A673 (cell line): ENCODE measurements around the gene ULK4. TPM values are rescaled to one million over a fixed set of nuclear protein-coding genes. Genes with fewer than 3 reads are reported as not detected.

ENCODE experiments used
- BruUV-seq: library from RNA; stranded (reverse); fragments of 400-500 nt; replicated peaks from 2 replicates; lab custom pipeline; 2021; lab: Mats Ljungman, UMichigan
- CTCF ChIA-PET: fragments of 300-600 bp; sonication (Branson Sonifier 250); formaldehyde crosslinking; loops from one replicate; lab custom pipeline; 2022; ENCODE audit warnings: antibody characterized with exemption; lab: Charles Lee
- POLR2A ChIA-PET: fragments of 300-600 bp; sonication (Branson Sonifier 250); formaldehyde crosslinking; loops from one replicate; lab custom pipeline; 2022; ENCODE audit warnings: antibody characterized with exemption; ENCODE audit not compliant: low non-redundant PET; lab: Charles Lee
- DNase-seq: peaks from one replicate; pipeline ENCODE4 v3.0.0-alpha.2; 2015; ENCODE audit warnings: low spot score
- H3K27ac ChIP-seq: fragments of 200-600 bp; sonication (generic); 2 replicates; pipeline ENCODE4 v1.5.1; 2016; ENCODE audit warnings: mixed run types, low read depth, mild to moderate bottlenecking, mixed read lengths, antibody characterized with exemption, low read length; ENCODE audit not compliant: poor library complexity, severe bottlenecking
- H3K27me3 ChIP-seq: fragments of 200-600 bp; sonication (generic); replicated peaks from 2 replicates; pipeline ENCODE4 v1.6.1; 2017; ENCODE audit warnings: mixed run types, low read depth, mild to moderate bottlenecking, mixed read lengths, antibody characterized with exemption, low read length; ENCODE audit not compliant: insufficient read depth, poor library complexity
- H3K36me3 ChIP-seq: fragments of 200-600 bp; sonication (generic); 2 replicates; pipeline ENCODE4 v1.6.1; 2016; ENCODE audit warnings: mixed run types, mild to moderate bottlenecking, mixed read lengths, antibody characterized with exemption, low read length; ENCODE audit not compliant: insufficient read depth, poor library complexity, severe bottlenecking
- H3K4me1 ChIP-seq: fragments of 200-600 bp; sonication (generic); 2 replicates; pipeline ENCODE4 v1.6.1; 2017; ENCODE audit warnings: mixed run types, mild to moderate bottlenecking, mixed read lengths, antibody characterized with exemption, low read length; ENCODE audit not compliant: insufficient read depth, poor library complexity, severe bottlenecking
- H3K4me3 ChIP-seq: fragments of 200-600 bp; sonication (generic); 2 replicates; pipeline ENCODE4 v1.5.1; 2016; ENCODE audit warnings: low read depth, mixed run types, mild to moderate bottlenecking, mixed read lengths, low read length; ENCODE audit not compliant: poor library complexity, severe bottlenecking
- H3K9me3 ChIP-seq: fragments of 200-600 bp; sonication (generic); 2 replicates; pipeline ENCODE4 v1.6.1; 2016; ENCODE audit warnings: mixed run types, low read depth, mild to moderate bottlenecking, mixed read lengths, antibody characterized with exemption, low read length; ENCODE audit not compliant: poor library complexity, severe bottlenecking
- EZH2 ChIP-seq: fragments of 200-600 bp; sonication (generic); IDR thresholded peaks from 2 replicates; pipeline ENCODE4 v1.6.1; 2017; ENCODE audit warnings: borderline replicate concordance, low read depth, mild to moderate bottlenecking, mixed read lengths, antibody characterized with exemption, low read length; ENCODE audit not compliant: poor library complexity, severe bottlenecking
- intact Hi-C: fragments of 100-400 bp; cut with micrococcal nuclease; formaldehyde crosslinking; loops from one replicate; pipeline ENCODE4 v1.10.0; 2022; ENCODE audit not compliant: unreplicated experiment
- total RNA-seq: library from RNA; stranded (reverse); gene quantifications from 2 replicates; pipeline ENCODE4 v1.2.3, GENCODE V29; 2021
- TF ChIP-seq, protein P1 (sequence below): fragments of 300-800, 200-600 bp; sonication (generic); conservative IDR thresholded peaks from 2 replicates; pipeline ENCODE4 v1.5.1; 2017; ENCODE audit warnings: low read depth, mild to moderate bottlenecking, antibody characterized with exemption, low read length, moderate library complexity, mixed read lengths

ULK4 gene
- total RNA-seq, 1 experiment from 2014 or later: 7.4 TPM

DNA sequence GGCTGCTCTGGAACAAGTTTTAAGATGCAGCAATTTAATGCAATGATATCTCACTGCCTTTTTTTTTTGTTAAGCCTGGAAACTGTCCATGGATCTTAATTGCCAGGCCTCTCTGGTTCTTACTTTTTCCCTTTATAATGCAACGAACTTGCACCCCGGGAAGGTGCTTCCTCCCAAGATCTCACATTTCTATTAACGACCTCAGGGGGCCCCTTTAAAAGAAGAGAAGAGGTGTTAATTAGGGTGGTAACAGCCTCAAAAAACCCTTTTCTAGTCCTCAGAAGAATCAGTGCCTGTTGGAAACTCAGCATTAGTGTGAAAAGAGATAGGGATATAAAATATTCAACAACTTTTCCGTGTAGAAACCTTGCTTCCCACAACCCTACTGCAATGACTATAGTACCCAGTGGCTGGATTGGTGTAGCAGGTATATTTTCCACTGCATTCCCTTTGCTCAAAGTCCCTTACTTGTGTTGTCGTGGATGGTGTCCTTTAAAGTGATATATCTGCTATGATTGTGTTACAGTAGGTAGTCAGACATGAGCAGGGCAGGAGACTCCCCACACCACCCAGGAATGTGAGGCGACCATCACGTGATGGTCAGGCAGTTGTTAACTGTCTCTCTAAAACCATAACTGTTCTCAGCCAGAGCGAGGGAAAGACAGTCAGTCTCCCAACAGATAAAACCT is 640.8 kb downstream of the ULK4 start:
- no peak overlapping the region for H3K27ac ChIP-seq
- H3K4me3 ChIP-seq: no peak overlapping the region
- POLR2A ChIA-PET: no interaction called here
- H3K4me1 ChIP-seq: no peaks in the 10 kb centered on the region
- intact Hi-C loops: no loop called here
- no peaks in the 10 kb centered on the region for H3K9me3 ChIP-seq
- no peak for DNase-seq
- no peaks in the 10 kb centered on the region for H3K27me3 ChIP-seq
- no peak for TF ChIP-seq EZH2
- TF ChIP-seq, protein P1, sequence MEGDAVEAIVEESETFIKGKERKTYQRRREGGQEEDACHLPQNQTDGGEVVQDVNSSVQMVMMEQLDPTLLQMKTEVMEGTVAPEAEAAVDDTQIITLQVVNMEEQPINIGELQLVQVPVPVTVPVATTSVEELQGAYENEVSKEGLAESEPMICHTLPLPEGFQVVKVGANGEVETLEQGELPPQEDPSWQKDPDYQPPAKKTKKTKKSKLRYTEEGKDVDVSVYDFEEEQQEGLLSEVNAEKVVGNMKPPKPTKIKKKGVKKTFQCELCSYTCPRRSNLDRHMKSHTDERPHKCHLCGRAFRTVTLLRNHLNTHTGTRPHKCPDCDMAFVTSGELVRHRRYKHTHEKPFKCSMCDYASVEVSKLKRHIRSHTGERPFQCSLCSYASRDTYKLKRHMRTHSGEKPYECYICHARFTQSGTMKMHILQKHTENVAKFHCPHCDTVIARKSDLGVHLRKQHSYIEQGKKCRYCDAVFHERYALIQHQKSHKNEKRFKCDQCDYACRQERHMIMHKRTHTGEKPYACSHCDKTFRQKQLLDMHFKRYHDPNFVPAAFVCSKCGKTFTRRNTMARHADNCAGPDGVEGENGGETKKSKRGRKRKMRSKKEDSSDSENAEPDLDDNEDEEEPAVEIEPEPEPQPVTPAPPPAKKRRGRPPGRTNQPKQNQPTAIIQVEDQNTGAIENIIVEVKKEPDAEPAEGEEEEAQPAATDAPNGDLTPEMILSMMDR: no peak
- CTCF ChIA-PET: no interaction called here
- no peaks in the 10 kb centered on the region for H3K36me3 ChIP-seq
- no TSS peak for BruUV-seq

DNA sequence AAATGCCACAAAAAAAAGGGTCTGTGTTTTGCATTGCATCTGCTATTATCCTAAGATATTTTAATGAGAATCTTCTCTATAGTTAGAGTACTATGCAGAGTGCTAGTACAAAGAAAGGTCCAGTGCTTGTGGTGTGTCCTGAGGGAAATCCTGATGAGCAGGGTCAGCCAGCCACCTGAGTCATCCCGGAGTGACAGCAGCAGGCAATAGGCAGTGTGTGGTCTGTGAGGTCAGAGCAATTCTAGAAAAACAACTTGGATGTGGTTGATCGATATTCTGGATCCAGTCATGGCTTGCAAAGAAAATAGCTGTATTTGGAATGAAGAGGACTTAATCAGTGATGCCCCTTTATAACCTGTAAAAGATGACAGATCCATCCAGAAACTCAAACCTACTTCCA is 643.4 kb downstream of the ULK4 start:
- no peaks in the 10 kb centered on the region for H3K27me3 ChIP-seq
- TF ChIP-seq, protein P1: no peak
- TF ChIP-seq EZH2: no peak
- H3K36me3 ChIP-seq: no peaks in the 10 kb centered on the region
- POLR2A ChIA-PET: no interaction called here
- no peak overlapping the region for H3K4me3 ChIP-seq
- intact Hi-C loops: no loop called here
- CTCF ChIA-PET: no interaction called here
- no peaks in the 10 kb centered on the region for H3K4me1 ChIP-seq
- H3K27ac ChIP-seq: no peak overlapping the region
- no peak for DNase-seq
- BruUV-seq: no TSS peak
- no peaks in the 10 kb centered on the region for H3K9me3 ChIP-seq

DNA sequence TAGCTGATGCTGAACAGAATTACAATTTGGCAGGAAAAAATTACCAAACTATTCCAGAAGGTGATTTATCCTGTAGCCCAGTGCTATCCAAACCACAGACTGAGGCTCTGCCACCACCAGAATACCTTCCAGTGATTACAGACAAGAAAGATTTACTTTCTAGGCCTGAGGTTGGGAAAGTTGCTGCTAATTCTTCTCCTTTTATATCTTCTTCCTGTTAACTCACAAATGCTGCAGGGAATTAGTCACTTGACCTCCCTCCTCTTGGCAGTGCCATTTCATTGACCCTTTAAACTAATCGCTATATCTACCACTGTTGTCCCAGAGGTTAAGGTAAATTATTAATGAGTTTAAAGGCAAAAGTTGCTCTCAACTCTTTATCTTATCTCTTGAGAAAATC is 644.2 kb downstream of the ULK4 start:
- TF ChIP-seq, protein P1: no peak
- ChIA-PET POLR2A (no interaction called here), CTCF (no interaction called here)
- DNase-seq: no peak
- BruUV-seq: no TSS peak
- Histone ChIP-seq H3K9me3 (no peaks in the 10 kb centered on the region), H3K27me3 (no peaks in the 10 kb centered on the region), H3K4me3 (no peak overlapping the region), H3K4me1 (no peaks in the 10 kb centered on the region), H3K27ac (no peak overlapping the region), H3K36me3 (no peaks in the 10 kb centered on the region)
- intact Hi-C loops: no loop called here
